Sigmoid colon (tissue), 4 donors: ENCODE results near the gene CEP85.

Experiments
- EP300 ChIP-seq, 4 donors: sonication (generic); formaldehyde crosslinking; IDR thresholded peaks; one replicate each; pipeline ENCODE4 v1.6.1; 2017; ENCODE audit warnings: antibody characterized with exemption in 4 of 4
- POLR2A ChIP-seq, 2 donors: fragments of 450-650 bp; IDR thresholded peaks; one replicate each; pipeline ENCODE4 v1.6.1; 2016; ENCODE audit warnings: antibody characterized with exemption in 2 of 2, mild to moderate bottlenecking in 2 of 2, moderate library complexity in 2 of 2
- POLR2AphosphoS5 ChIP-seq, 4 donors: sonication (generic); formaldehyde crosslinking; IDR thresholded peaks; one replicate each; pipeline ENCODE4 v1.6.1; 2017; ENCODE audit warnings: antibody characterized with exemption in 4 of 4
- TF ChIP-seq, protein P1 (sequence below), 4 experiments: fragments of 450-650 bp in 3 of 4; fragments of 200-600 bp in 1 of 4; IDR thresholded peaks; one replicate each; pipeline ENCODE4 v1.5.1; 2016 to 2019; ENCODE audit warnings: antibody characterized with exemption in 4 of 4, mild to moderate bottlenecking in 3 of 4, moderate library complexity in 2 of 4

DNA sequence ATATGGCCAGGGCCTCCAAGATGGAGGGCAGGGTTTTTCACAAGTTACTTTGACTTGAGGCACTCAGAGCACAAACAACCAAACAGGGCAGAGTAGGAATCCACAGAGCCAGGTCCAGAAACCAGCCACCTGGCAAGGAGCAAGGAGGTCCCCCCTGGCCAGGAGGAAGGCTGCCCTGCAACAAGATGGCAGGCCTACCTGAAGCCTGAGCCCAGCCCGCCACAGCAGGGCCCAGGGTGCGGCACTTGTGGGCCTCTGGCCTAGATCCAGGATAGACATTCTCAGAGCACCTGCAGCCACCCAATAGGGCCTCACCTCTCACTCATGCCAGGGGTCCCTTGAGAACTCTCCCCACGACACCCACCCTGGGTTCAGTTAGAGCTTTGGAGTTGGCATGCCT, 57.4 kb downstream of the CEP85 start:
- TF ChIP-seq, protein P1, sequence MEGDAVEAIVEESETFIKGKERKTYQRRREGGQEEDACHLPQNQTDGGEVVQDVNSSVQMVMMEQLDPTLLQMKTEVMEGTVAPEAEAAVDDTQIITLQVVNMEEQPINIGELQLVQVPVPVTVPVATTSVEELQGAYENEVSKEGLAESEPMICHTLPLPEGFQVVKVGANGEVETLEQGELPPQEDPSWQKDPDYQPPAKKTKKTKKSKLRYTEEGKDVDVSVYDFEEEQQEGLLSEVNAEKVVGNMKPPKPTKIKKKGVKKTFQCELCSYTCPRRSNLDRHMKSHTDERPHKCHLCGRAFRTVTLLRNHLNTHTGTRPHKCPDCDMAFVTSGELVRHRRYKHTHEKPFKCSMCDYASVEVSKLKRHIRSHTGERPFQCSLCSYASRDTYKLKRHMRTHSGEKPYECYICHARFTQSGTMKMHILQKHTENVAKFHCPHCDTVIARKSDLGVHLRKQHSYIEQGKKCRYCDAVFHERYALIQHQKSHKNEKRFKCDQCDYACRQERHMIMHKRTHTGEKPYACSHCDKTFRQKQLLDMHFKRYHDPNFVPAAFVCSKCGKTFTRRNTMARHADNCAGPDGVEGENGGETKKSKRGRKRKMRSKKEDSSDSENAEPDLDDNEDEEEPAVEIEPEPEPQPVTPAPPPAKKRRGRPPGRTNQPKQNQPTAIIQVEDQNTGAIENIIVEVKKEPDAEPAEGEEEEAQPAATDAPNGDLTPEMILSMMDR (IDR thresholded peaks at IDR 0.05), result no peak
- TF ChIP-seq POLR2A (IDR thresholded peaks at IDR 0.05) (no peak), EP300 (IDR thresholded peaks at IDR 0.05) (no peak), POLR2AphosphoS5 (IDR thresholded peaks at IDR 0.05) (no peak)
